ENCODE data around the gene PTPRE.

PTPRE gene

DNA sequence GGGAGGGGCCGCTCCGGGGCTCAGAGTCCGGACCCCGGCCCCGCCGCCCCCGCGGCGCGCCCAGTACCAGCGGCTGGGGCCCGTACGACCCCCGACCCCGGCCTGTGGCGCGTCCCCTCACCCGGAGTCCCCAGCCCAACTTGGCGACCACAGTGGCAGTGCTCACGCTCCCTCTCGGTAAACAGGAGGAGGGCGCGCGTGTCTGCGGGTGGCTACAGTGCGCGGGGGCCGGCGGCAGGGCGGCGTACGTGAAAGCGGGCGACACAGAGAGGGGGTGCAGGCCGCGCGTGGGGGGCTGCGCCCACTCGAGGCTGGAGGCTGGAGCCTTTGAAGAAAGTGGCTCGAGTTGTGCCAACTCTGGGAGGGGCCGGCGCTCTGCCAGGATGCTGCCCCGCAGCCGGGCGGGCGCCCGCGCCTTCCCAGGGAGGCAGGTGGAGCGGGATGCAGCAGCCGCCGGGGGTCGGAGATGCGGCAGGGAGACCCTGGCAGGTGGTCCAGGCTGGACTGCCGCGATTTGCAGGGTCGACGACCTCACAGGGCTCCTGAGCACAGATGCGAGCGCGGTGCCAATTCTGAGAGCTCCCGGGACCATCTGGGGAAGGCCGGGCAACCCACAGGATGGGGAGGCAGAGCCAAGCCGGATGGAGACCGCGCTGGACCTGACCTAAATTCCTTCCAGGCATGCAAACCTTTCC is 655 bp downstream of the PTPRE start:
- peak overlapping the region in 4 of 5 donors; percentile 31 to 68 (median 48) for H3K9ac ChIP-seq (ENCODE audit: low read length in 5 of 5)
- no peaks in the 10 kb centered on the region for H3K9me3 ChIP-seq (ENCODE audit: control insufficient read depth in 5 of 5, low read length in 5 of 5)
- H3K4me3 ChIP-seq (ENCODE audit: low read depth in 1 of 5, low read length in 5 of 5) = peak overlapping the region in 4 of 5 donors; percentile 63 to 72 (median 65)
- no peaks in the 10 kb centered on the region for H3K36me3 ChIP-seq (ENCODE audit: control insufficient read depth in 5 of 5, insufficient read depth in 5 of 5, low read length in 5 of 5)
- peaks cover 0 to 13% (median 4%) of the 10 kb centered on the region in 5 donors for H3K27me3 ChIP-seq (ENCODE audit: control insufficient read depth in 5 of 5, insufficient read depth in 4 of 5, low read length in 5 of 5)
- peak overlapping the region; percentile 57 for H3K27ac ChIP-seq (ENCODE audit: low read depth, low read length)
- peaks cover 9 to 28% (median 21%) of the 10 kb centered on the region in 5 donors for H3K4me1 ChIP-seq (ENCODE audit: control insufficient read depth in 5 of 5, insufficient read depth in 5 of 5, low read length in 5 of 5)

DNA sequence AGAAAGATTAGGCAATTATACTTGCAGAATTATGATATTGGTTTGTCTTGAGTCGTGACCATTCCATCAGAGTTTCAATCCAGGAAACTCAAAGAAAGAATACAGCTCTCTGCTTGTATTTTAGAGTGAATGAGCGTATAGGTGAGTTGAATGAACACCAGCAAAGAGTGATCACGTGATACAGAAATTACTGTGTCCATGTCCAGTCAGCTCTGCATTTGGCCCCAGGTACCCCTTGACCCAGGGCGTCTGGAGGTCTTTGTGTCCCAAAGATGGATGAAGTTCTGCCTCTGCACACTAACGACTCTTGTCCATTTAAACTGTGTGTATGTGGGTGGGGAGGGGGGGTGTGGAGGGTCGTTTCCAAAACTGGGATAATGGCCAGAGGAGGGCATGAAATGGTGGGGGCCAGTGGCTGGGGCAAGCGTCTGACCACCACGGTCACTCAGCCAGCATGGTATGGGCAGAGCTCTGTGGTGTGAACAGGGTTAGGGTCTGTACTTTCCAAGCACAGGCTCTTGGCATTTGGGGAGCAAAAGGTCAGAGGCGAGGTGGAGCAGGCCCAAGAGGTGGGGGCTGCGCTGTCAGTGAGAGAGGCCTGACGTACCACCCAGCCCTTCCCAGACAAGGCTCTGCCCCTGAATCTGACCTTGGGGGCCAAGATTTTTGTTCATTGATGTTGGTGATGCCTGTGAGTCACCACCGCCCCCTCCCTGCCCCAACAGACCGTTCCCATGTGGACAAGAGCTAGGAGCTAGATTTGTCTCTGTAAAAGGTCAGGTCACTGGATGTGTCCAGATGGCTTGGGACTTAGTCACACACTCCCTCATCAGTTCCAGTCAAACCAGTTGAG is 1.4 kb downstream of the PTPRE start:
- Histone ChIP-seq H3K36me3 (ENCODE audit: control insufficient read depth in 5 of 5, insufficient read depth in 5 of 5, low read length in 5 of 5) (no peaks in the 10 kb centered on the region), H3K4me3 (ENCODE audit: low read depth in 1 of 5, low read length in 5 of 5) (peak overlapping the region in 4 of 5 donors; percentile 63 to 72 (median 65)), H3K4me1 (ENCODE audit: control insufficient read depth in 5 of 5, insufficient read depth in 5 of 5, low read length in 5 of 5) (peaks cover 9 to 32% (median 23%) of the 10 kb centered on the region in 5 donors), H3K27ac (ENCODE audit: low read depth, low read length) (peak overlapping the region; percentile 57), H3K9me3 (ENCODE audit: control insufficient read depth in 5 of 5, low read length in 5 of 5) (no peaks in the 10 kb centered on the region), H3K9ac (ENCODE audit: low read length in 5 of 5) (peak overlapping the region in 2 of 5 donors; percentile 31 to 49), H3K27me3 (ENCODE audit: control insufficient read depth in 5 of 5, insufficient read depth in 4 of 5, low read length in 5 of 5) (peaks cover 0 to 13% (median 4%) of the 10 kb centered on the region in 5 donors)

DNA sequence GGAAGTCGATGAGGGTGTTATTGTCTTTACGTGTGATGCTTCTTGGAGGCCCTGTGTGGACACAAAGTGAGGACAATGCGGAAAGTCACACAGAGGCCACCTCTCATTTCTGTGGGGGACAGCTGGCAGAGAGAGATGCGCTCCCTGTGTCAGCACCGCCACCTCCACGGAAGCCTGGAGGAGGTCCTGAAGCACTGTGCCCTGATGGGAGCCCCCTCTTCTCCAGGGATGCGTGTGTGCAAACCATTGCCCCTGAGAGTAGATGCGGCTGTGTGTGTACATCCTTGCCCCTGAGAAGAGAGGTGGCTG is 2.0 kb downstream of the PTPRE start:
- Histone ChIP-seq H3K36me3 (ENCODE audit: control insufficient read depth in 5 of 5, insufficient read depth in 5 of 5, low read length in 5 of 5) (no peaks in the 10 kb centered on the region), H3K4me3 (ENCODE audit: low read depth in 1 of 5, low read length in 5 of 5) (no peak overlapping the region), H3K9ac (ENCODE audit: low read length in 5 of 5) (no peak overlapping the region), H3K4me1 (ENCODE audit: control insufficient read depth in 5 of 5, insufficient read depth in 5 of 5, low read length in 5 of 5) (peaks cover 9 to 36% (median 23%) of the 10 kb centered on the region in 5 donors), H3K27ac (ENCODE audit: low read depth, low read length) (no peak overlapping the region), H3K27me3 (ENCODE audit: control insufficient read depth in 5 of 5, insufficient read depth in 4 of 5, low read length in 5 of 5) (peaks cover 0 to 13% (median 4%) of the 10 kb centered on the region in 5 donors), H3K9me3 (ENCODE audit: control insufficient read depth in 5 of 5, low read length in 5 of 5) (no peaks in the 10 kb centered on the region)

DNA sequence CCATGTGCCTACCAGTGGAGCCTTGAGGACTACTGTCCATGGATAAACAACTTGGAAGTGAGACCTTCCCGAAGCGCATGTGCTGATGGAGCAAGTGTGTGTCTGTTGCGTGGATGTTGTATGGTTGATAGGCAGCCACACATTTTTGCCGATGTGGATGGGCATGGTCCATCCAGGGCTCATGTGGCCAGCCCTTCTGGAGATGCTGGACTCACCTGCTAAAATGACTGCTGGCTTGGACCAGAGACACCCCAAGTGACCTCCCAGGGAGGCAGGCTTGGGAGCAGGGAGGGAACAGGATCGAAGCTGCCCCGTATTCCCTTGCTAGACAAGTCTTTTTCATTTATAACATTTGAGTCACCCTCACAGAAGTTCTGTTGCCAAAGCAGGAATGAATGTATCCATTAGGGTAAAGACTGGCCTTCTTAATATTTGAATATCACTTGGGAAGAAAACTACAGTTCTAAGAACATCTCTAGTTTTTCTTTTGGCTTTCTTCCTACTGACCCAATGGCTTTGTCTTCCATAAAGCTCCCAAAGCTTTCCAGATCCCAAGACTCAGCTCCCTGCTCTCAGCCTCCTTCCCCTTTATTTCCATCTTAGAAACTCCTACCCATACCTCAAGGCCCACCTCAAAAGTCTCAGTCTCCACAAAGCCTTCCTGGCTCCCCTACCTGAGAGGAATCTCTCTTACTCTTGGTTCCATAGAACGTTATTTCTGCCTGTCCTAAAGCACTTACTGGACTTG is 3.0 kb downstream of the PTPRE start:
- Histone ChIP-seq H3K9ac (ENCODE audit: low read length in 5 of 5) (no peak overlapping the region), H3K36me3 (ENCODE audit: control insufficient read depth in 5 of 5, insufficient read depth in 5 of 5, low read length in 5 of 5) (no peaks in the 10 kb centered on the region), H3K4me3 (ENCODE audit: low read depth in 1 of 5, low read length in 5 of 5) (no peak overlapping the region), H3K27ac (ENCODE audit: low read depth, low read length) (no peak overlapping the region), H3K4me1 (ENCODE audit: control insufficient read depth in 5 of 5, insufficient read depth in 5 of 5, low read length in 5 of 5) (peaks cover 9 to 36% (median 23%) of the 10 kb centered on the region in 5 donors), H3K9me3 (ENCODE audit: control insufficient read depth in 5 of 5, low read length in 5 of 5) (no peaks in the 10 kb centered on the region), H3K27me3 (ENCODE audit: control insufficient read depth in 5 of 5, insufficient read depth in 4 of 5, low read length in 5 of 5) (peaks cover 0 to 11% (median 4%) of the 10 kb centered on the region in 5 donors)

DNA sequence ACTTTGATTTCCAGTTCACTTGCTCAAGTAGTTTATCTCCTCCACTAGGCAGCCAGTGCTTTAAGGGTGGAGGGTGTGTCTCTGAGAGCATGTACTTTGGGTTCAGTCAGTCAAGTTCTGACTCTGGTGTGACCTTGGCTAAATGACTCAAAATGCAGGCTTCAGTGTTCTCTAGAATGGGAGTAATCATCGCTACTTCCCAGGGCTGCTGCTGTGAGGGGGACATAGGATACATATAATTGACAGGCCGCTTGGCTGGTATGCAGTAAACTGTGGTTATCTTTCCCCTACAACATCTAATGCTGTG is 3.5 kb downstream of the PTPRE start:
- H3K9me3 ChIP-seq (ENCODE audit: control insufficient read depth in 5 of 5, low read length in 5 of 5) = no peaks in the 10 kb centered on the region
- H3K27me3 ChIP-seq (ENCODE audit: control insufficient read depth in 5 of 5, insufficient read depth in 4 of 5, low read length in 5 of 5) = peaks cover 0 to 11% (median 4%) of the 10 kb centered on the region in 5 donors
- H3K4me3 ChIP-seq (ENCODE audit: low read depth in 1 of 5, low read length in 5 of 5) = no peak overlapping the region
- no peak overlapping the region for H3K27ac ChIP-seq (ENCODE audit: low read depth, low read length)
- no peak overlapping the region for H3K9ac ChIP-seq (ENCODE audit: low read length in 5 of 5)
- no peaks in the 10 kb centered on the region for H3K36me3 ChIP-seq (ENCODE audit: control insufficient read depth in 5 of 5, insufficient read depth in 5 of 5, low read length in 5 of 5)
- peaks cover 9 to 36% (median 23%) of the 10 kb centered on the region in 5 donors for H3K4me1 ChIP-seq (ENCODE audit: control insufficient read depth in 5 of 5, insufficient read depth in 5 of 5, low read length in 5 of 5)

DNA sequence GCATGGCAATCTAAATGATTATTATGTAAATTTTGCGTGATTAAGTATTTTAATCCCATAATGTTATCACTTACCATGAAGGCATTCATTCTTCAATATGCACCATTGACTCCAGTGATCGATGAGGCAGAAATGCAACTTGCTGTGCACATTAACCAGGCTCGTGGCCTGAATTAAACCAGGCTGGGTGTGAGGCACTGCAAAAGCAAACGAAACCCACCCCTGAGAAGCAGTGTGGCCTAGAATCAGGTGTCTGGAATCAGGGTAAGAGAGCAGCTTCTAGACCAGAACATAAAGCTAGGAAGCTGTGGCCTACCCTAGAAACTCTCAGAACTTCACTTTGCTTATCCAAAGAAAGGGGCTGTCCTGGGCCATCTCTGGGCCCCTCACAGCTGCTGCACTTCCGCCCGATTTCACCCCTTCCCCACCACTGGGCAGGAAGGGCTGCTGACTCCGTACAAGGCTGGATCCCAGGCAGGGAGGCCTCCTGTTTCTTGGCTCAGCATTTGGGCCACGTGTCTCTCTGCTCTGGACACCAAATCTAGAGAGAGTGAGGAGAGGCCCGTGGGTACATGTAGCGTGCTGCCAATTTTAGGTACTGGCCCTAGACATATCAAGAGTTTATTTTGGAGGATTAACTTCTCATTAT is 4.4 kb downstream of the PTPRE start:
- Histone ChIP-seq H3K4me3 (ENCODE audit: low read depth in 1 of 5, low read length in 5 of 5) (no peak overlapping the region), H3K27me3 (ENCODE audit: control insufficient read depth in 5 of 5, insufficient read depth in 4 of 5, low read length in 5 of 5) (peaks cover 0 to 11% (median 0%) of the 10 kb centered on the region in 5 donors), H3K9me3 (ENCODE audit: control insufficient read depth in 5 of 5, low read length in 5 of 5) (no peaks in the 10 kb centered on the region), H3K27ac (ENCODE audit: low read depth, low read length) (no peak overlapping the region), H3K4me1 (ENCODE audit: control insufficient read depth in 5 of 5, insufficient read depth in 5 of 5, low read length in 5 of 5) (peaks cover 9 to 34% (median 23%) of the 10 kb centered on the region in 5 donors), H3K9ac (ENCODE audit: low read length in 5 of 5) (no peak overlapping the region), H3K36me3 (ENCODE audit: control insufficient read depth in 5 of 5, insufficient read depth in 5 of 5, low read length in 5 of 5) (no peaks in the 10 kb centered on the region)

DNA sequence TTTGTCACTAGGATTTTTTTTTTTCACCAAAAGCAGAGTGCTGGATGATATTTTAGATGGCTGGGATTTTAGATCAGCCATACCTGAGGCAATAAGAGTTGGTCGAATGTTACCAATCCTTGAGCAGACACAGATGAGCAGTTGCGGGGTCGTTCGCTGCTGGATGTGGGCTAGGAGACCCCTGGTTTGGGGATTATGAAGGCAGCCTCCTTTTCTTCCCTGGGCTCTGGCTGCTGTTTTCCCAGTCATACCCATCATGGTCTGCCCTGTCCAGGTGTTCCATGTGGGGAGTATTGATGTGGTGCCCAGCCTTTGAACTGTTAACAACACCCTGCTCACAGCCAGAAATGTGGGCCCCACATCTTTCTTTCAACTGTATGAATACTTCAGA is 5.0 kb downstream of the PTPRE start:
- Histone ChIP-seq H3K27me3 (ENCODE audit: control insufficient read depth in 5 of 5, insufficient read depth in 4 of 5, low read length in 5 of 5) (peaks cover 0 to 11% (median 0%) of the 10 kb centered on the region in 5 donors), H3K4me1 (ENCODE audit: control insufficient read depth in 5 of 5, insufficient read depth in 5 of 5, low read length in 5 of 5) (peaks cover 9 to 29% (median 19%) of the 10 kb centered on the region in 5 donors), H3K27ac (ENCODE audit: low read depth, low read length) (no peak overlapping the region), H3K36me3 (ENCODE audit: control insufficient read depth in 5 of 5, insufficient read depth in 5 of 5, low read length in 5 of 5) (no peaks in the 10 kb centered on the region), H3K9me3 (ENCODE audit: control insufficient read depth in 5 of 5, low read length in 5 of 5) (no peaks in the 10 kb centered on the region), H3K9ac (ENCODE audit: low read length in 5 of 5) (no peak overlapping the region), H3K4me3 (ENCODE audit: low read depth in 1 of 5, low read length in 5 of 5) (no peak overlapping the region)

DNA sequence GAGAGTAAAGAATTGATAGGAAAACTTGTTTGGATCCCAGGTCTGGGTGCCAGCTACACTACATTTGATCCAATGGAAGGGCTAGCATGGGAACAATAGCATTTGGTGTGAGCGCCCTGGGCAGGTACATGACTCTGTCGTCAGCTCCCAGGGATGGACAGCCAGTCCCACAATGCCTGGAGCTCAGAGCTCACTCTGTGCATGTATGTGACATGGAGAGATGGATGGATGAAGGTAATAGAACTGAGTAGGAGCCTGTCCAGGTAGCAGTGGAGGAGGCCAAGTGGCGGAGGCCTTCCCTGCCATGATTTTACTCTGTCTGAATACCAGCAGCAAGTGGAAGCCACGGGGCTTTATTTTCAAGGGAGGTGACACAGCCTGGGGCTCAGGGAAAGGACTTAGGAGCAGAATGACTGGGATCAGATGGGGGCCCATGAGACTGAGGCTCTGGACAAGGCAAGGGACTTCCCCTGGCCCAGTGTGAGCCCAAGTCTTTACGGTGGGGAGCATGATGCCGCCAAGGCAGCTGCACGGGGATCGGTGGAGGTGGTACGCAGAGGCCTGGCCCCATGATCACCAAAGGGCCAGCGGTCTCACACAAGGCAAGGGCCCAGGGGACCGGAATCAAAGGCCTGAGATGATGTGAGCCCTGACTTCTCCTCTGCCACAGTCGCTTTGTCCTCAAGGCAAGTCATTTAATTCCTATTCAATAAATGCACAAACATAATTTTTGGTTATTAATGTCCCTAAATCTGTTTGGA is 5.9 kb downstream of the PTPRE start:
- Histone ChIP-seq H3K4me1 (ENCODE audit: control insufficient read depth in 5 of 5, insufficient read depth in 5 of 5, low read length in 5 of 5) (peaks cover 9 to 21% (median 15%) of the 10 kb centered on the region in 5 donors), H3K4me3 (ENCODE audit: low read depth in 1 of 5, low read length in 5 of 5) (no peak overlapping the region), H3K27ac (ENCODE audit: low read depth, low read length) (no peak overlapping the region), H3K9me3 (ENCODE audit: control insufficient read depth in 5 of 5, low read length in 5 of 5) (no peaks in the 10 kb centered on the region), H3K27me3 (ENCODE audit: control insufficient read depth in 5 of 5, insufficient read depth in 4 of 5, low read length in 5 of 5) (peaks cover 0 to 11% (median 0%) of the 10 kb centered on the region in 5 donors), H3K36me3 (ENCODE audit: control insufficient read depth in 5 of 5, insufficient read depth in 5 of 5, low read length in 5 of 5) (no peaks in the 10 kb centered on the region), H3K9ac (ENCODE audit: low read length in 5 of 5) (no peak overlapping the region)

DNA sequence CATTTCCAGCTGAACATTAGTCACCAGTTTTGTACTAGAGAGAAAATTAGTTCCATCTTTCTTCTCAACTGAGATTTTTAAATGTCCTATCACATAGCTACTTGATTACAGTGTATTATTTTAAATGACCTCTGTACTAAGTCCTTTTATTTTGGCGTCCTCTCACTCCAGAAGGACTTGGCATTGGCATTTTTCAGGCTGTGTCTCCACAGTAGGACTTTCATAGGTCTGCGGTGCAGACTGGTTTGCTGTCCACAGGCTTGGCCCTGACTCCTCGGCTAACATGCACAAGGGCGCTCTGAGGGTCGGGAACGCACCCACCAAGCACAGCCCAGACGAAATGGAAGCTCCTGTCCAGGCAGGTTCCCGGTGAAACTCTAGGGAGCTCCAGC is 6.5 kb downstream of the PTPRE start:
- Histone ChIP-seq H3K27ac (ENCODE audit: low read depth, low read length) (no peak overlapping the region), H3K27me3 (ENCODE audit: control insufficient read depth in 5 of 5, insufficient read depth in 4 of 5, low read length in 5 of 5) (peaks cover 0 to 9% (median 0%) of the 10 kb centered on the region in 5 donors), H3K9ac (ENCODE audit: low read length in 5 of 5) (no peak overlapping the region), H3K4me3 (ENCODE audit: low read depth in 1 of 5, low read length in 5 of 5) (no peak overlapping the region), H3K9me3 (ENCODE audit: control insufficient read depth in 5 of 5, low read length in 5 of 5) (no peaks in the 10 kb centered on the region), H3K36me3 (ENCODE audit: control insufficient read depth in 5 of 5, insufficient read depth in 5 of 5, low read length in 5 of 5) (no peaks in the 10 kb centered on the region), H3K4me1 (ENCODE audit: control insufficient read depth in 5 of 5, insufficient read depth in 5 of 5, low read length in 5 of 5) (peaks cover 7 to 15% (median 11%) of the 10 kb centered on the region in 5 donors)
